AG04449 (cell line): ENCODE data around the gene INTS3.

Experiments
- CTCF ChIA-PET: fragments of 350-600 bp; formaldehyde crosslinking; extraction: SDS; loops from one replicate; lab custom pipeline; 2021; ENCODE audit warnings: antibody characterized with exemption; lab: Yijun Ruan, JAX
- POLR2A ChIA-PET: fragments of 400-600, 350-600 bp; formaldehyde crosslinking; extraction: SDS; loops from one replicate; lab custom pipeline; 2020; ENCODE audit warnings: antibody characterized with exemption, inconsistent platforms; lab: Yijun Ruan, JAX
- DNase-seq: peaks from one replicate; pipeline ENCODE4 v3.0.0-alpha.2; 2010; ENCODE audit warnings: low read depth, low spot score
- H3K4me3 ChIP-seq: 2 replicates; pipeline ENCODE4 v1.5.1; 2011; ENCODE audit warnings: low read depth, mild to moderate bottlenecking, control low read depth, low read length
- TF ChIP-seq, protein P1 (sequence below): IDR thresholded peaks from one replicate; pipeline ENCODE4 v1.5.1; 2011; ENCODE audit warnings: mild to moderate bottlenecking, moderate library complexity, low read length, control low read depth, inconsistent platforms; ENCODE audit not compliant: insufficient read depth; ENCODE audit errors: missing control alignments

INTS3 gene

DNA sequence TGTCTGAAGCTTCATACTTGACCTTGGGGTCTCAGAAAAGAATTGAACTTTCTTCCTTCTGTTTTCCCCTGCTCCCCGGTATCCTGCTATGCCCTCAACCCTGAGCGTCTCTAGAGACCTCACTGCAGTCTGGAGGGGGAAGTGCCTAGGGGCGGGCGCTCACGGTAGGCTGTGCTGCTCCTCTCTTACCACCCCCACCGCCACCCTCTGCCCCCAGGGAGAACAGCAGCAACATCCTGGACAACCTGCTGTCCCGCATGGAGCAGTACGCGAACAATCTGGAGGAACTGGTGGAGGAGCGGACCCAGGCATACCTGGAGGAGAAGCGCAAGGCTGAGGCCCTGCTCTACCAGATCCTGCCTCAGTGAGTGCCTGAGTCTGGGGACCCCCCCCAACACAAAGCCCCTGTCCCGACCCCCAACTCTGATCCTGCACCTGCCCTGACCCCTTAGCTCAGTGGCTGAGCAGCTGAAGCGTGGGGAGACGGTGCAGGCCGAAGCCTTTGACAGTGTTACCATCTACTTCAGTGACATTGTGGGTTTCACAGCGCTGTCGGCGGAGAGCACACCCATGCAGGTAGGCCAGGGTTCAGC is 39.0 kb upstream of the INTS3 start:
- TF ChIP-seq, protein P1, sequence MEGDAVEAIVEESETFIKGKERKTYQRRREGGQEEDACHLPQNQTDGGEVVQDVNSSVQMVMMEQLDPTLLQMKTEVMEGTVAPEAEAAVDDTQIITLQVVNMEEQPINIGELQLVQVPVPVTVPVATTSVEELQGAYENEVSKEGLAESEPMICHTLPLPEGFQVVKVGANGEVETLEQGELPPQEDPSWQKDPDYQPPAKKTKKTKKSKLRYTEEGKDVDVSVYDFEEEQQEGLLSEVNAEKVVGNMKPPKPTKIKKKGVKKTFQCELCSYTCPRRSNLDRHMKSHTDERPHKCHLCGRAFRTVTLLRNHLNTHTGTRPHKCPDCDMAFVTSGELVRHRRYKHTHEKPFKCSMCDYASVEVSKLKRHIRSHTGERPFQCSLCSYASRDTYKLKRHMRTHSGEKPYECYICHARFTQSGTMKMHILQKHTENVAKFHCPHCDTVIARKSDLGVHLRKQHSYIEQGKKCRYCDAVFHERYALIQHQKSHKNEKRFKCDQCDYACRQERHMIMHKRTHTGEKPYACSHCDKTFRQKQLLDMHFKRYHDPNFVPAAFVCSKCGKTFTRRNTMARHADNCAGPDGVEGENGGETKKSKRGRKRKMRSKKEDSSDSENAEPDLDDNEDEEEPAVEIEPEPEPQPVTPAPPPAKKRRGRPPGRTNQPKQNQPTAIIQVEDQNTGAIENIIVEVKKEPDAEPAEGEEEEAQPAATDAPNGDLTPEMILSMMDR, result no peak
- no peak overlapping the region for H3K4me3 ChIP-seq
- POLR2A ChIA-PET, result no interaction called here
- CTCF ChIA-PET, result interaction anchor here (0.7 to 1.3 kb wide), 2 partner anchors 11 to 16 kb away, joined by 3 to 6 read pairs; no protein-coding TSS in a partner anchor
- DNase-seq, result no peak

DNA sequence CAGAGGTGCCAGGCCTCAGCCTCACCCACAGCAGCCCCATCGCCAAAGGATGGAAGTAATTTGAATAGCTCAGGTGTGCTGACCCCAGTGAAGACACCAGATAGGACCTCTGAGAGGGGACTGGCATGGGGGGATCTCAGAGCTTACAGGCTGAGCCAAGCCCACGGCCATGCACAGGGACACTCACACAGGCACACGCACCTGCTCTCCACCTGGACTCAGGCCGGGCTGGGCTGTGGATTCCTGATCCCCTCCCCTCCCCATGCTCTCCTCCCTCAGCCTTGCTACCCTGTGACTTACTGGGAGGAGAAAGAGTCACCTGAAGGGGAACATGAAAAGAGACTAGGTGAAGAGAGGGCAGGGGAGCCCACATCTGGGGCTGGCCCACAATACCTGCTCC is 34.4 kb upstream of the INTS3 start:
- no peak overlapping the region for H3K4me3 ChIP-seq
- ChIA-PET POLR2A (no interaction called here), CTCF (interaction anchor here (1.3 to 1.4 kb wide), 2 partner anchors 10 to 16 kb away, joined by 4 read pairs; no protein-coding TSS in a partner anchor)
- DNase-seq, result no peak
- TF ChIP-seq, protein P1, result no peak

DNA sequence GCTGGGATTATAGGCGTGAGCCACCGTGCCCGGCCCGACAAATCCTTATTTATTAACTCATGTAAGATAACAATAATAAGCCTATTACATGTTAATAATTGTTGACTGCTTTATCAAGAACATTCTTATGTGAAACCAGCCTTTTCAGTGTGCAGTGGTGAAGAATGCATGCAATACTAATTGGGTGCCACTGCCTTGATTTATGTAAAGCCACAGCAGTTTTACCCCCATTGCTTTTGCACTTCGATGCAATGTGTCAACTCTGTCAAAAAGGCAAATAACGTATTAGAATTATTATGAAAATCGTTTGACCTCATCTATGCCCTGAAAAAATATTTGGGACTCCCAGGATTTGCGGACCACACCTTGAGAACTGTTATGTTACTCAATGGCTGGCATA is 31.1 kb upstream of the INTS3 start:
- TF ChIP-seq, protein P1, result no peak
- DNase-seq, result no peak
- H3K4me3 ChIP-seq, result no peak overlapping the region
- ChIA-PET CTCF (interaction anchor here (0.9 kb wide), 1 partner anchor 19 kb away, joined by 6 read pairs; no protein-coding TSS in a partner anchor), POLR2A (no interaction called here)

DNA sequence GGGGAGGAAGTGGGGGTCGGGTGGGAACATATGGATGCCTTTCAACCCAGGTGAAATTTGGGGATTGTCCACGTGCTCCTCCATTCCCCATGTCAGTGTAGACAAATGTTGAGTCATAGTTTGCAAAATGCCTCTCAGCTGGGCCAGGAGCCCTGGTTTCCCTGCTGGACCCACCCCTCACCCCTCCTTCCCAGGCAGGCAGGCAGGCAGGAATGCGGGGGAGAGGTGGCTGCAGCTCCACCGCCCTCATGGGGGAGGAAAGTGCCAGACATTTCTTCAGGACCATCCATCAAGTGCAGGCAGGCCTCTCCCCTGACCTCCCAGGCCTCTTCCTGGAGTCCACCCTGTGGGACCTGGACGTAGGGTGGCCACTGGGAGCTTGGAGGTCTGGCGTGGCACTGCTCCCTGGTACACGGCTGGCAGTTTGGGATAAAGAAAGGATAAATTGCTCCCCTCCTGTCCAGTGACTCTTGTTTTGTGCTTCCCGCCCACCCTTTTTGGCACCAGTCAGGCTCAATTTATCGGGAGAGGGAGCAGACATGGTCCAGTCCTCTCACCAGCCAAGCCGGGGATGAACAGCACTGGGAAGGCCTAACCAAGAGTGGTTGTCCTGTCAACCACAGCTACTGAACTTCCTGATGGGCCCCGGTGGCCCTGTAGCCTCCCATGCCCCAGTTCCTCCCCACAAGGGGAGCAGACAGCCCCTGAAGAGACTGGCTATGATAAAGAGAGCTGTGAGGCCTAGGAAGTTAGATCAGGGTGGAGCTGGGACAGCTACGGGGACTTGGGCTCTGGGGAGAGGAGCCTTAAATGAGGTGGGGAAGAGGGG is 30.4 kb upstream of the INTS3 start:
- ChIA-PET CTCF (interaction anchor here (0.7 to 1.5 kb wide), 6 partner anchors 18 to 189 kb away, joined by 3 to 6 read pairs (median 3); no protein-coding TSS in a partner anchor), POLR2A (no interaction called here)
- no peak overlapping the region for H3K4me3 ChIP-seq
- no peak for DNase-seq
- TF ChIP-seq, protein P1, result no peak

DNA sequence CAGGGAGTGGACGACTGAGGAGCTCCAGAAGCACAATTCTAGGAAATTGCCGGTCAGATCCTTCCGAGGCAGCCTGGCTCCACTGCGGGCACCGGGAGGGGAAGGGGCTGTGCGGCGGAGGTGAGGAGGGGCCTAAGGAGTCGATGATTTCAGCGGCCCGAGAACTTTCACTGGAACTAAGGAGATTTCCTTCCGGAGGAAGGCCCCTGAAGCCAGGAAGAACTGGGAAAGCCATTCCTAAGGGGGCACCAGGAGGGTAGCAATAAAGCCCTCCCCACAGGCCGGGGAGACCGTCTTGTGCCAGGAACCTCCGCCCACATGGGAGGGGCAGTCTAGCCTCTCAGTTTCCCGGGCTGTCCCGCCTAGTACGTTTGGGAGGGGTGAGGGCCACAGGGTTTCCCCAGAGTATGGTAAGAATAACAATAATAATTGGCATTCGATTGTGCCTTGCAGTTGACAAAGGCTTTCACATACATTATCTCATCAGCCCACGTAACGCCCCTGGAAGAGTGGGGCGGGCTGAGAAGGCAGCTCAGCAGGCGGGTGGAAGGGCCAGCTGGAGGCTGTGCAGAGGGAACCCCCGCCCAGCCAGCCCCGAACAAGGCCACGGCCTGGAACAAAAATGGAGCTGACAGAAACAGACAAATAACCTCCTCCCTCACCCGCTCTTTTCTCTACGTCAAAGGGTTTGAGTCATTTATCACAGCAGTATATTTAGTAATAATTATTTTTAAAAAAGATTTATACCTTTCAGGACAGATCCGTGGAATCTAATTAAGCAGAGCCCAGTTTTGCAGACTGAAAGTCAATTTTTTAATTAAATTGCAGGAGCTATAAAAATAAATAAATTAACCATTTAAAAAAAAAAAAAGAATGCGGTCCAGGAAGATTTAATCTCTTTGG is 29.6 kb upstream of the INTS3 start:
- TF ChIP-seq, protein P1, result no peak
- no peak overlapping the region for H3K4me3 ChIP-seq
- CTCF ChIA-PET, result interaction anchor here (0.7 to 1.5 kb wide), 6 partner anchors 18 to 289 kb away, joined by 3 to 4 read pairs (median 3); no protein-coding TSS in a partner anchor

More for the DNA sequence above, 29.6 kb upstream of the INTS3 start:
- no peak for DNase-seq
- POLR2A ChIA-PET, result no interaction called here
